Measurements from ENCODE around the gene ARPC1B.

DNA sequence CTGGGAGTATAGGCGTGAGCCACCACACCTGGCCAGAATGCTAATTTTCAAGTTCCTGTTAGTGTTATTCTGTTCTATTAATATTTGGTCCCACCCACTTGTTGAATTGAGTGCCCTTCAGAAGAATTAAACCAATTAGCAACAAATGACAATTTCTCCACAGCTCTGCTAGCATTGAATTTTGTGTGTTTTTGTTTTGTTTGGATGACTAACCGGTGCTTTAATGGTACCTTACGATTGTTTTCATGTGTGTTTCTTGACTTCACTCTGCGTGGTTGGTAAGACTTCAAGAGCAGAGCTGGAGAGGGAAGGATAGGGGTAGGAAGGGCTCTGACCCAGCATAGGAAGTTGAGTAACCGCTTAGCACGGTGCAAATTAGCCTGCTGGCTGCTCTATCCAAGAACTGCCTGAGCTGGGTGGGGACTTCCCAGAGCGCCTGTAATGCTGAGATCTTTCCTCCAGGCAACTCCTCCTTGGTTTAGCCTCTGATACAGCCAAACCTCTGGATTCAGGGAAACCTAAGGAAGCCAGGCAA, 4.6 kb downstream of the ARPC1B start:
- TF ChIP-seq EZH2 (IDR thresholded peaks at IDR 0.05; ENCODE audit: insufficient read depth, poor library complexity, severe bottlenecking), result no peak
- TF ChIP-seq EZH2phosphoT487 (IDR thresholded peaks at IDR 0.05; ENCODE audit: insufficient read depth, low read depth), result no peak
